ENCODE data around the gene KRTAP12-1.

Gene KRTAP12-1, protein sequence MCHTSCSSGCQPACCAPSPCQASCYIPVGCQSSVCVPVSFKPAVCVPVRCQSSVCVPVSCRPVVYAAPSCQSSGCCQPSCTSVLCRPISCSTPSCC

DNA sequence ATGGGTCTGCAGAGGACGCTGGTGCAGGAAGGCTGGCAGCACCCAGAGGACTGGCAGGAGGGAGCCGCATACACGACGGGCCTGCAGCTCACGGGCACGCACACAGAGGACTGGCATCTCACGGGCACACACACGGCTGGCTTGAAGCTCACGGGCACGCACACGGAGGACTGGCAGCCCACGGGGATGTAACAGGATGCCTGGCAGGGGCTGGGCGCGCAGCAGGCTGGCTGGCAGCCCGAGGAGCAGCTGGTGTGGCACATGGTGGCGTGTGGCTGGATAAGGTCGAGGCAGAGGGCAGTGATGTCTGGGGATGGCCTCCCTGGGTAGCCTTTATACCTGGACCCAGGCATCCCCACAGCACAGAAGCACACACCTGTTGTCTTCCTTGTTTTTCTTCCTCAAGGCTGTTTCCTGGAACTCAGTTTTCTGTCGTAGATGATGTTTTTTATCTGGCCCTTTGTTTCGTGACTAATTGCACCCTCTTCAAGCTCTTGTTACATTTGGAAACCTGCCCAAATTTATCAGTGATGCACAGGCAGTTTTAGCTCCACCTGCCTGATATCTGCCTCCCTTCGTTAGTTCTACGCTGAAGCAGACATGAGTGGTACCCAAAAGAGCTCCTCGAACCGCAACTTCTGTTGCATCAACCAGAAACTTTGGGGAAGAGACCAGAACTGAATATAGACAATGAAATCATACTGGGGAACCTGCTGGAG lies at the start of gene KRTAP12-1:
Gene KRTAP12-1, minus strand, starts transcription at position 303 of the 719 bp plus-strand sequence. Its CDS starts 40 bp downstream, at position 263.
- no peak for TF ChIP-seq TOX (CRISPR knock-in tag; IDR thresholded peaks at IDR 0.05; ENCODE audit: borderline replicate concordance)
- TF ChIP-seq, protein P1, sequence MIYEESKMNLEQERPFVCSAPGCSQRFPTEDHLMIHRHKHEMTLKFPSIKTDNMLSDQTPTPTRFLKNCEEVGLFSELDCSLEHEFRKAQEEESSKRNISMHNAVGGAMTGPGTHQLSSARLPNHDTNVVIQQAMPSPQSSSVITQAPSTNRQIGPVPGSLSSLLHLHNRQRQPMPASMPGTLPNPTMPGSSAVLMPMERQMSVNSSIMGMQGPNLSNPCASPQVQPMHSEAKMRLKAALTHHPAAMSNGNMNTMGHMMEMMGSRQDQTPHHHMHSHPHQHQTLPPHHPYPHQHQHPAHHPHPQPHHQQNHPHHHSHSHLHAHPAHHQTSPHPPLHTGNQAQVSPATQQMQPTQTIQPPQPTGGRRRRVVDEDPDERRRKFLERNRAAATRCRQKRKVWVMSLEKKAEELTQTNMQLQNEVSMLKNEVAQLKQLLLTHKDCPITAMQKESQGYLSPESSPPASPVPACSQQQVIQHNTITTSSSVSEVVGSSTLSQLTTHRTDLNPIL (CRISPR knock-in tag; IDR thresholded peaks at IDR 0.05; ENCODE audit: low read depth) = no peak
- TF ChIP-seq, protein P2, sequence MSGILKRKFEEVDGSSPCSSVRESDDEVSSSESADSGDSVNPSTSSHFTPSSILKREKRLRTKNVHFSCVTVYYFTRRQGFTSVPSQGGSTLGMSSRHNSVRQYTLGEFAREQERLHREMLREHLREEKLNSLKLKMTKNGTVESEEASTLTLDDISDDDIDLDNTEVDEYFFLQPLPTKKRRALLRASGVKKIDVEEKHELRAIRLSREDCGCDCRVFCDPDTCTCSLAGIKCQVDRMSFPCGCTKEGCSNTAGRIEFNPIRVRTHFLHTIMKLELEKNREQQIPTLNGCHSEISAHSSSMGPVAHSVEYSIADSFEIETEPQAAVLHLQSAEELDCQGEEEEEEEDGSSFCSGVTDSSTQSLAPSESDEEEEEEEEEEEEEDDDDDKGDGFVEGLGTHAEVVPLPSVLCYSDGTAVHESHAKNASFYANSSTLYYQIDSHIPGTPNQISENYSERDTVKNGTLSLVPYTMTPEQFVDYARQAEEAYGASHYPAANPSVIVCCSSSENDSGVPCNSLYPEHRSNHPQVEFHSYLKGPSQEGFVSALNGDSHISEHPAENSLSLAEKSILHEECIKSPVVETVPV (CRISPR knock-in tag; IDR thresholded peaks at IDR 0.05) = no peak
- no peak for TF ChIP-seq PPARA (CRISPR knock-in tag; IDR thresholded peaks at IDR 0.05; ENCODE audit: borderline replicate concordance)
- no peak for TF ChIP-seq BACH2 (CRISPR knock-in tag; IDR thresholded peaks at IDR 0.05; ENCODE audit: borderline replicate concordance)
- no peak for TF ChIP-seq GLIS3 (CRISPR knock-in tag; IDR thresholded peaks at IDR 0.05)
- no peak for ATAC-seq

DNA sequence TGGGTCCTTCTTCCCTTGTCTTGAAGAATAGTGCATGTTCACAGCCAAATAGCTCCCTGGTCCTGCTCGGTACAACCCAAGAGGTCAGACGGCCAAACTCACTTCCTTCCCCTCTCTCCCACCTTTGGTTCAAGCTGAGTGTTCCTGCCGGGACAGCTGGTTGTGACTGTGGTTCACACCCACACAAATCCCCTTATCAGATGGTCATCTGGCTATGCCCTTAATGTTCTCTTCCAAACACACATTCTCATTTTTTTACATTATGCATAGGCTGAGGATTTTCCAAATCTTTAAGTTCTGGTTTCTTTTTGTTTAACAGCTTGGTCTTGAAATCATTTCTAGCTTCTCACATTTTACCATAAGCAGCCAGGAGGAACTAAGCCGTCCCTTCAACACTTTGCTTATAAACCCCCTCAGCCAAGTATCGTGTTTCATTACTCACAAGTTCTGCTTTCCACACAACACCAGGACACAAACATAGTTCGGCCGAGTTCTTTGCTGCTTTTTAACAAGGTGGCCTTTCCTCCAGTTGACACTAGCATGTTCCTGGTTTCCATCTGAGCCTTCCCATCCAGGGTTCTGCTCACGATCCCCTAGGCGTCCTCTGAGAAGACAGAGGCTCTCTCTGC lies 49.1 kb upstream of the KRTAP12-1 start:
- no peak for ATAC-seq
- TF ChIP-seq RARB (CRISPR knock-in tag; IDR thresholded peaks at IDR 0.05) (no peak), ZFP30 (CRISPR knock-in tag; IDR thresholded peaks at IDR 0.05) (no peak), ISL1 (CRISPR knock-in tag; IDR thresholded peaks at IDR 0.05) (no peak), OSR1 (CRISPR knock-in tag; IDR thresholded peaks at IDR 0.05) (no peak), ESRRG (CRISPR knock-in tag; IDR thresholded peaks at IDR 0.05) (no peak)
- TF ChIP-seq, protein P3, sequence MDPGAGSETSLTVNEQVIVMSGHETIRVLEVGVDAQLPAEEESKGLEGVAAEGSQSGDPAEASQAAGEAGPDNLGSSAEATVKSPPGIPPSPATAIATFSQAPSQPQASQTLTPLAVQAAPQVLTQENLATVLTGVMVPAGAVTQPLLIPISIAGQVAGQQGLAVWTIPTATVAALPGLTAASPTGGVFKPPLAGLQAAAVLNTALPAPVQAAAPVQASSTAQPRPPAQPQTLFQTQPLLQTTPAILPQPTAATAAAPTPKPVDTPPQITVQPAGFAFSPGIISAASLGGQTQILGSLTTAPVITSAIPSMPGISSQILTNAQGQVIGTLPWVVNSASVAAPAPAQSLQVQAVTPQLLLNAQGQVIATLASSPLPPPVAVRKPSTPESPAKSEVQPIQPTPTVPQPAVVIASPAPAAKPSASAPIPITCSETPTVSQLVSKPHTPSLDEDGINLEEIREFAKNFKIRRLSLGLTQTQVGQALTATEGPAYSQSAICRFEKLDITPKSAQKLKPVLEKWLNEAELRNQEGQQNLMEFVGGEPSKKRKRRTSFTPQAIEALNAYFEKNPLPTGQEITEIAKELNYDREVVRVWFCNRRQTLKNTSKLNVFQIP (CRISPR knock-in tag; IDR thresholded peaks at IDR 0.05; ENCODE audit: borderline replicate concordance, low read depth) = no peak
- TF ChIP-seq, protein P4, sequence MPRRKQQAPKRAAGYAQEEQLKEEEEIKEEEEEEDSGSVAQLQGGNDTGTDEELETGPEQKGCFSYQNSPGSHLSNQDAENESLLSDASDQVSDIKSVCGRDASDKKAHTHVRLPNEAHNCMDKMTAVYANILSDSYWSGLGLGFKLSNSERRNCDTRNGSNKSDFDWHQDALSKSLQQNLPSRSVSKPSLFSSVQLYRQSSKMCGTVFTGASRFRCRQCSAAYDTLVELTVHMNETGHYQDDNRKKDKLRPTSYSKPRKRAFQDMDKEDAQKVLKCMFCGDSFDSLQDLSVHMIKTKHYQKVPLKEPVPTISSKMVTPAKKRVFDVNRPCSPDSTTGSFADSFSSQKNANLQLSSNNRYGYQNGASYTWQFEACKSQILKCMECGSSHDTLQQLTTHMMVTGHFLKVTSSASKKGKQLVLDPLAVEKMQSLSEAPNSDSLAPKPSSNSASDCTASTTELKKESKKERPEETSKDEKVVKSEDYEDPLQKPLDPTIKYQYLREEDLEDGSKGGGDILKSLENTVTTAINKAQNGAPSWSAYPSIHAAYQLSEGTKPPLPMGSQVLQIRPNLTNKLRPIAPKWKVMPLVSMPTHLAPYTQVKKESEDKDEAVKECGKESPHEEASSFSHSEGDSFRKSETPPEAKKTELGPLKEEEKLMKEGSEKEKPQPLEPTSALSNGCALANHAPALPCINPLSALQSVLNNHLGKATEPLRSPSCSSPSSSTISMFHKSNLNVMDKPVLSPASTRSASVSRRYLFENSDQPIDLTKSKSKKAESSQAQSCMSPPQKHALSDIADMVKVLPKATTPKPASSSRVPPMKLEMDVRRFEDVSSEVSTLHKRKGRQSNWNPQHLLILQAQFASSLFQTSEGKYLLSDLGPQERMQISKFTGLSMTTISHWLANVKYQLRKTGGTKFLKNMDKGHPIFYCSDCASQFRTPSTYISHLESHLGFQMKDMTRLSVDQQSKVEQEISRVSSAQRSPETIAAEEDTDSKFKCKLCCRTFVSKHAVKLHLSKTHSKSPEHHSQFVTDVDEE (CRISPR knock-in tag; IDR thresholded peaks at IDR 0.05) = no peak
- TF ChIP-seq, protein P5, sequence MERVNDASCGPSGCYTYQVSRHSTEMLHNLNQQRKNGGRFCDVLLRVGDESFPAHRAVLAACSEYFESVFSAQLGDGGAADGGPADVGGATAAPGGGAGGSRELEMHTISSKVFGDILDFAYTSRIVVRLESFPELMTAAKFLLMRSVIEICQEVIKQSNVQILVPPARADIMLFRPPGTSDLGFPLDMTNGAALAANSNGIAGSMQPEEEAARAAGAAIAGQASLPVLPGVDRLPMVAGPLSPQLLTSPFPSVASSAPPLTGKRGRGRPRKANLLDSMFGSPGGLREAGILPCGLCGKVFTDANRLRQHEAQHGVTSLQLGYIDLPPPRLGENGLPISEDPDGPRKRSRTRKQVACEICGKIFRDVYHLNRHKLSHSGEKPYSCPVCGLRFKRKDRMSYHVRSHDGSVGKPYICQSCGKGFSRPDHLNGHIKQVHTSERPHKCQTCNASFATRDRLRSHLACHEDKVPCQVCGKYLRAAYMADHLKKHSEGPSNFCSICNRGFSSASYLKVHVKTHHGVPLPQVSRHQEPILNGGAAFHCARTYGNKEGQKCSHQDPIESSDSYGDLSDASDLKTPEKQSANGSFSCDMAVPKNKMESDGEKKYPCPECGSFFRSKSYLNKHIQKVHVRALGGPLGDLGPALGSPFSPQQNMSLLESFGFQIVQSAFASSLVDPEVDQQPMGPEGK (CRISPR knock-in tag; IDR thresholded peaks at IDR 0.05; ENCODE audit: borderline replicate concordance) = no peak

DNA sequence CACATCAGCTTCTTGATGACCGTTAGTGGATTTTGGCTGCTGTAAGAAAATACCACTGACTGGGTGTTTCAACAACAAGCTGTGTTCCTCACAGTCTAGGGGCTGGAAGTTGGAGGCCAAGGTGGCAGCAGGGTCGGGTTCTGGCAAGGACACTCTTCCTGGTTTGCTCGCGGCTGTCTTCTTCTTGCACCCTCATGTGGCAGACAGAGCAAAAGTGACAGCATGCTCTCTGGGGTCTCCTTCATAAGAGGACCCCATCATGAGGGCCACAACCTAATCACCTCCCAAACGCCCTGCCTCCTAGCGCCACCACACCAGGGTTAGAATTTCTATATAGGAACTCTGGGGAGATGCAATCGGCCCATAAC lies 48.0 kb upstream of the KRTAP12-1 start:
- ATAC-seq = no peak
- no peak for TF ChIP-seq PPARA (CRISPR knock-in tag; IDR thresholded peaks at IDR 0.05; ENCODE audit: borderline replicate concordance)
- TF ChIP-seq TOX (CRISPR knock-in tag; IDR thresholded peaks at IDR 0.05; ENCODE audit: borderline replicate concordance) = no peak
- TF ChIP-seq, protein P4 (CRISPR knock-in tag; IDR thresholded peaks at IDR 0.05) = no peak
- no peak for TF ChIP-seq ISL1 (CRISPR knock-in tag; IDR thresholded peaks at IDR 0.05)
- no peak for TF ChIP-seq ARNTL (CRISPR knock-in tag; IDR thresholded peaks at IDR 0.05; ENCODE audit: borderline replicate concordance, low read depth)
- TF ChIP-seq GLIS3 (CRISPR knock-in tag; IDR thresholded peaks at IDR 0.05) = no peak
- no peak for TF ChIP-seq ZC3H10 (CRISPR knock-in tag; IDR thresholded peaks at IDR 0.05)
- TF ChIP-seq, protein P2 (CRISPR knock-in tag; IDR thresholded peaks at IDR 0.05) = no peak
- no peak for TF ChIP-seq ZNF565 (CRISPR knock-in tag; conservative IDR thresholded peaks at IDR 0.05; ENCODE audit: low read depth)
- no peak for TF ChIP-seq SNAI2 (CRISPR knock-in tag; IDR thresholded peaks at IDR 0.05)

All from SK-N-SH treated with all-trans-retinoic acid at 6 μM for 48 hours (cell line).